GM13976 (cell line): ENCODE measurements around the gene APOBEC3C.

Source experiments
- DNase-seq: peaks from one replicate; pipeline ENCODE4 v3.0.0; 2012; ENCODE audit warnings: low spot score
- in situ Hi-C: fragments of 300-500 bp; cut with MboI; formaldehyde crosslinking; loops from one replicate; pipeline ENCODE4 v1.12.0; 2022; ENCODE audit warnings: low sequenced_read_pairs, mixed read lengths, inconsistent platforms; ENCODE audit not compliant: unreplicated experiment
- TF ChIP-seq, protein P1 (sequence below): IDR thresholded peaks from 2 replicates; pipeline ENCODE4 v1.5.1; 2012; ENCODE audit warnings: borderline replicate concordance, mild to moderate bottlenecking; ENCODE audit not compliant: insufficient read depth; ENCODE audit errors: extremely low read depth, missing control alignments, control extremely low read depth

Gene APOBEC3C

DNA sequence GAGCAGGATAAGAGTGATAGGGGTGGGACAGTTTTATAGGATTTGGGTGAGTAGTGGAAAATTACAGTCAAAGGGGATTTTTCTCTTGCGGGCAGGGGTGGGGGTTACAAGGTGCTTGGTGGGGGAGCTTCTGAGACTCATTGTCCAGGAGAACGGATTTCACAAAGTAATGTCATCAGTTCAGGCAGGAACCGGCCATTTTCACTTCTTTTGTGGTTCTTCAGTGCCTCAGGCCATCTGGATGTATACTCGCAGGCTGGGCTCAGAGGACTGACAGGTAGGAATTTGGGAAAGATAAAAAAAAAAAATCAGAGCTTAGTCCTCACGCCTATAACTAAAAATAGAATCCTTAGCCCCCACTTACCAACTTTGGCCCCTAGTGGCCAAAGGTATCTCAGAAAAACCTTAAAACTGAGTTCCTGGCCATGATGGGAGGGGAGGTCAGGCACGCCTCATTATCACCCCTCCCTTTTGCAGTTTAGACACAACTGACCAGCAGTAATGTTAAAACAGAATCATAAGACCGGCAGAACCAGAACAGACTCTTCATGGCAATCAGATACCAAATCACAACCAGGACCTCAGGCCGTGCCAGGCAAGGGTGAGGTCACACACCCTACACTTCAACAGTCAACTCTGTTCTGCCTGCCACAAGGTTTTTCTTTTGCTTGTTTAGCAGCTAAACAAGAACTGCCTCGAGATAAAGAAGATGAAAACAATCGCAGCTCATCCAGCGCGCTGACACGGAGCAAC, 54.2 kb downstream of the APOBEC3C start:
- TF ChIP-seq, protein P1, sequence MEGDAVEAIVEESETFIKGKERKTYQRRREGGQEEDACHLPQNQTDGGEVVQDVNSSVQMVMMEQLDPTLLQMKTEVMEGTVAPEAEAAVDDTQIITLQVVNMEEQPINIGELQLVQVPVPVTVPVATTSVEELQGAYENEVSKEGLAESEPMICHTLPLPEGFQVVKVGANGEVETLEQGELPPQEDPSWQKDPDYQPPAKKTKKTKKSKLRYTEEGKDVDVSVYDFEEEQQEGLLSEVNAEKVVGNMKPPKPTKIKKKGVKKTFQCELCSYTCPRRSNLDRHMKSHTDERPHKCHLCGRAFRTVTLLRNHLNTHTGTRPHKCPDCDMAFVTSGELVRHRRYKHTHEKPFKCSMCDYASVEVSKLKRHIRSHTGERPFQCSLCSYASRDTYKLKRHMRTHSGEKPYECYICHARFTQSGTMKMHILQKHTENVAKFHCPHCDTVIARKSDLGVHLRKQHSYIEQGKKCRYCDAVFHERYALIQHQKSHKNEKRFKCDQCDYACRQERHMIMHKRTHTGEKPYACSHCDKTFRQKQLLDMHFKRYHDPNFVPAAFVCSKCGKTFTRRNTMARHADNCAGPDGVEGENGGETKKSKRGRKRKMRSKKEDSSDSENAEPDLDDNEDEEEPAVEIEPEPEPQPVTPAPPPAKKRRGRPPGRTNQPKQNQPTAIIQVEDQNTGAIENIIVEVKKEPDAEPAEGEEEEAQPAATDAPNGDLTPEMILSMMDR: no peak
- in situ Hi-C loops: no loop called here
- DNase-seq: no peak
